AG04450 (cell line): ENCODE data around the gene LGI2. TPM values are rescaled to one million over a fixed set of nuclear protein-coding genes. Genes with fewer than 3 reads are reported as not detected.

Experiments used
- CTCF ChIA-PET: fragments of 300-600, 350-600 bp; formaldehyde crosslinking; extraction: SDS; loops from one replicate; lab custom pipeline; 2022; ENCODE audit warnings: antibody characterized with exemption, inconsistent platforms; lab: Charles Lee
- POLR2A ChIA-PET: fragments of 350-600 bp; formaldehyde crosslinking; extraction: SDS; loops from one replicate; lab custom pipeline; 2021; ENCODE audit warnings: antibody characterized with exemption, inconsistent platforms; lab: Yijun Ruan, JAX
- DNase-seq: peaks from one replicate; pipeline ENCODE4 v3.0.0-alpha.2; 2011; ENCODE audit warnings: low read depth, low spot score
- H3K27ac ChIP-seq: one replicate; pipeline ENCODE4 v1.5.1; 2012; ENCODE audit warnings: low read depth, low read length, control low read depth
- H3K27me3 ChIP-seq: one replicate; pipeline ENCODE4 v1.6.0; 2012; ENCODE audit warnings: low read length; ENCODE audit not compliant: control insufficient read depth, insufficient read depth
- H3K4me3 ChIP-seq: 2 replicates; pipeline ENCODE4 v1.5.1; 2011; ENCODE audit warnings: mild to moderate bottlenecking, low read depth, low read length, control low read depth
- H3K9me3 ChIP-seq: 2 replicates; pipeline ENCODE4 v1.5.1; 2012; ENCODE audit warnings: low read length; ENCODE audit not compliant: control insufficient read depth, insufficient read depth
- polyA plus RNA-seq: library from polyadenylated mRNA; depleted of rRNA; stranded (reverse); fragments of >200 nt; gene quantifications from 2 replicates; pipeline ENCODE4 v1.2.3, GENCODE V29; 2011
- TF ChIP-seq, protein P1 (sequence below): IDR thresholded peaks from 2 replicates; pipeline ENCODE4 v1.5.1; 2011; ENCODE audit warnings: low read depth, low read length, control low read depth, inconsistent platforms

The LGI2 gene
- polyA plus RNA-seq, 1 experiment = not detected

DNA sequence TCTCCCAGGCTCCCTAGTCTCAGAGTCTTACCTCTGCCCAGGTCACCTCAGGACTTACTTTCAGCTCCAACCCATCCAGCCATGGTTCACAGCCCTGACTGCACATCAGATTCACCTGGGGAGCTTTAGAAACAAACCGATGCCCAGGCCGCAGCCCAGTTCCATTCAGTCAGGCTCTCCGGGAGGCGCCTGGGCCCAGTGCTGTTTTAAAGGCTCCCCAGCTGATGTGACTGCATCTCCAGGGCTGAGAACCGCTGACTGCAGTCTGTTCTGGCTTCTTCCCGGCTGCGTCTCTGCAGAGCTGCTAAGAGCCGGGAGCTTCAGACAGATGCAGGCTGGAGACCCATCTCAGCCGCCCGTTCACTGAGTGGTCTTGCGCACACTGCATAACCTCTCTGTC is 44.4 kb upstream of the LGI2 start:
- no peak overlapping the region for H3K4me3 ChIP-seq
- ChIA-PET CTCF (no interaction called here), POLR2A (no interaction called here)
- no peak for DNase-seq
- no peak overlapping the region for H3K27ac ChIP-seq
- TF ChIP-seq, protein P1, sequence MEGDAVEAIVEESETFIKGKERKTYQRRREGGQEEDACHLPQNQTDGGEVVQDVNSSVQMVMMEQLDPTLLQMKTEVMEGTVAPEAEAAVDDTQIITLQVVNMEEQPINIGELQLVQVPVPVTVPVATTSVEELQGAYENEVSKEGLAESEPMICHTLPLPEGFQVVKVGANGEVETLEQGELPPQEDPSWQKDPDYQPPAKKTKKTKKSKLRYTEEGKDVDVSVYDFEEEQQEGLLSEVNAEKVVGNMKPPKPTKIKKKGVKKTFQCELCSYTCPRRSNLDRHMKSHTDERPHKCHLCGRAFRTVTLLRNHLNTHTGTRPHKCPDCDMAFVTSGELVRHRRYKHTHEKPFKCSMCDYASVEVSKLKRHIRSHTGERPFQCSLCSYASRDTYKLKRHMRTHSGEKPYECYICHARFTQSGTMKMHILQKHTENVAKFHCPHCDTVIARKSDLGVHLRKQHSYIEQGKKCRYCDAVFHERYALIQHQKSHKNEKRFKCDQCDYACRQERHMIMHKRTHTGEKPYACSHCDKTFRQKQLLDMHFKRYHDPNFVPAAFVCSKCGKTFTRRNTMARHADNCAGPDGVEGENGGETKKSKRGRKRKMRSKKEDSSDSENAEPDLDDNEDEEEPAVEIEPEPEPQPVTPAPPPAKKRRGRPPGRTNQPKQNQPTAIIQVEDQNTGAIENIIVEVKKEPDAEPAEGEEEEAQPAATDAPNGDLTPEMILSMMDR = no peak
- H3K27me3 ChIP-seq = peaks cover 2% of the 10 kb centered on the region
- no peaks in the 10 kb centered on the region for H3K9me3 ChIP-seq

DNA sequence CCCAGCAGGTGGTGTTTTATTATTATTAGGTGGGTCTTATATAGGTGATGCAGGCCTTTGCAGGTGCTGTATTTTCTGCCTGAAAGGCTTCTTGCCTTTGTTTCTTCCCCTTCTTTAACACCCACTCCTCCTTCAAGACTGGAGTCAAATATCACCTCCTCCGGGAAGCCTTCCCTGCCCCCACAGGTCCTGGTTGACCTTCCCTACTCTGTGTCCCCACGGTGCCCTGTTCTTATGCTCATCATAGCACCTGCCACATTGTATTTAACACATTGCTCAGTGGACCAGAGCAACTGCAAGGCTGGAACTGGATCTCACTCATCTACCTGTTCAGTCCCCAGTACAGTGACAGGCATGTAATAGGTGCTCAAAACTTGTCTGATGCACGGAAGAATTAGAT is 39.8 kb upstream of the LGI2 start:
- TF ChIP-seq, protein P1 = no peak
- Histone ChIP-seq H3K27me3 (peaks cover 5% of the 10 kb centered on the region), H3K4me3 (no peak overlapping the region), H3K27ac (no peak overlapping the region), H3K9me3 (no peaks in the 10 kb centered on the region)
- DNase-seq = no peak
- POLR2A ChIA-PET = no interaction called here
- CTCF ChIA-PET = interaction anchor here (0.7 kb wide), 1 partner anchor 36 kb away, joined by 3 read pairs; no protein-coding TSS in a partner anchor

DNA sequence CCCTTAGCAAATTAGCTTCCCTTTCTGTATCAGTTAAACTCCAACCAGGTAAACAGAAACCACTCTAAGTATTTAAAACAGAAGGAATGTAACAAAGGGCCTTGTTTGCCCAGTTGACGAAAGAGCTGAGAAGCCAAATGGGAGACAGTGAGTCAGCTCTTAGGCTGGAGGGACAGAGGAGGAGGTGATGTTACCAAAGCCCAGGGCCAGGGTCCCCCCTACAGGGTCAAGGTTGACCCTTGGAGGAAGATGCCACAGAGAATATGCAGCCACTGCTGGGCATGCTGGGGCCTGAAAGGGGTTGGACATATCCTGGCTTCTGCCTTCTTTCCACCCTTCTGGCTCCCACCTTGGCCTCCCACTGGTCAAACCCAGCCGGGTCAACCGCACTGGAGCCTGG is 38.3 kb upstream of the LGI2 start:
- DNase-seq = no peak
- ChIA-PET POLR2A (no interaction called here), CTCF (interaction anchor here (0.6 to 1.3 kb wide), 2 partner anchors 89 to 1738 kb away, joined by 3 read pairs; no protein-coding TSS in a partner anchor)
- no peak overlapping the region for H3K27ac ChIP-seq
- no peaks in the 10 kb centered on the region for H3K9me3 ChIP-seq
- TF ChIP-seq, protein P1 = no peak
- H3K27me3 ChIP-seq = peaks cover 5% of the 10 kb centered on the region
- H3K4me3 ChIP-seq = no peak overlapping the region

DNA sequence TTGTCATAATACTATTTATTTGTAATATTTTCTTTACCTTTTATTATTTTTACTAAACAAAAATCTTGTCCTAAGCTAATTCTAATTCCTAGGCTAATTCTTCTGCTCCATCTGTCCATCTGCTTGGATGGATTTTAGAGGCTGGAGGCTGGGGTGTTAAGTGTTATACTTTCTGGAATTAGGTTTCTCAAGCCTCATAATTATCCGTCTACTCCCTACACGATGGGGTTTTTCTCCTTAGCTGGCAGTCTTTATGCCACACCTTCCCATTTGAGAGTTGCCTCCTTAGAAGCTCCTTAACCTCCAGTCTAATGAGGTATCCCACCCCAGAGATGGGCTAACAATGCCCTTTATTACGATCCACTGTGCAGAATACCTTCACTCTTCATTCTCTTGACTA is 37.6 kb upstream of the LGI2 start:
- Histone ChIP-seq H3K4me3 (no peak overlapping the region), H3K9me3 (no peaks in the 10 kb centered on the region), H3K27ac (no peak overlapping the region), H3K27me3 (peaks cover 5% of the 10 kb centered on the region)
- DNase-seq = no peak
- TF ChIP-seq, protein P1 = no peak
- ChIA-PET CTCF (interaction anchor here (0.6 kb wide), 1 partner anchor 1737 kb away, joined by 3 read pairs; no protein-coding TSS in a partner anchor), POLR2A (no interaction called here)

DNA sequence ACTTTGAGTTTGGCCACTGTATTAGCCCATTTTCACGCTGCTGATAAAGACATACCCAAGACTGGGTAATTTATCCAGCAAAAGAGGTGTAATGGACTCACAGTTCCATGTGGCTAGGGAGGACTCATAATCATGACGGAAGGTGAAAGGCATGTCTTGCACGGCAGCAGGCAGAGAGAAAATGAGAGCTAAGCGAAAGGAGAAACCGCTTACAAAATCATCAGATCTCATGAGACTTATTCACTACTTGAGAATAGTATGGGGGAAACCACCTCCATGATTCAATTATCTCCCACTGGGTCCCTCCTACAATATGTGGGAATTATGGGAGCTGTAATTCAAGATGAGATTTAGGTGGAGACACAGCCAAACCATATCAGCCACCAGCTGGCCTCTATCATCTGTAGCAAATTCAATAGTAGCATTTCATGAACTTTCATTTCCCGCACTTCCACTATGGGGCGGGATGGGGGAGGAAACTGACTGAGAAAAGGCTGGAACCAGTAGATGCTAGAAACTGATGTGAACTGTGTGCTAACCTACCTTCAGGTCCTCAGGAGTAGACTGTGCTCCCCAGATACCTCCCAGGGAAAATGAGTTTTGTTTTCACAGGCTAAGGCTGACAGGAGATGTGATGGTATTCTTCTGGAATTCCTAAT is 35.3 kb upstream of the LGI2 start:
- Histone ChIP-seq H3K27me3 (peaks cover 3% of the 10 kb centered on the region), H3K4me3 (no peak overlapping the region), H3K27ac (no peak overlapping the region), H3K9me3 (no peaks in the 10 kb centered on the region)
- DNase-seq = no peak
- ChIA-PET POLR2A (no interaction called here), CTCF (no interaction called here)
- TF ChIP-seq, protein P1 = no peak
